HG02763 (cell line): Measurements from ENCODE around the gene FPGS.

Experiments used
- ATAC-seq: cut with Tn5 transposase; IDR thresholded peaks from one replicate; pipeline ENCODE4 v1.9.1; 2021; ENCODE audit warnings: mild to moderate bottlenecking, moderate library complexity; ENCODE audit not compliant: unreplicated experiment

Gene FPGS

GRCh38 chr9:127856094-127856728, 53.5 kb downstream of the FPGS start:
- no peak for ATAC-seq

GRCh38 chr9:127856729-127857116, 54.0 kb downstream of the FPGS start:
- ATAC-seq, result no peak

GRCh38 chr9:127857278-127857677, 54.6 kb downstream of the FPGS start:
- no peak for ATAC-seq

- no peak for ATAC-seq
These were observed 55.4 kb downstream of the FPGS start for GRCh38 chr9:127858041-127858512.

- no peak for ATAC-seq
These were observed 57.6 kb downstream of the FPGS start for GRCh38 chr9:127860260-127860659.

GRCh38 chr9:127860779-127861178, 58.1 kb downstream of the FPGS start:
- ATAC-seq, result no peak

GRCh38 chr9:127862075-127863011, 59.7 kb downstream of the FPGS start:
- ATAC-seq, result no peak

GRCh38 chr9:127863191-127863621, 60.5 kb downstream of the FPGS start:
- ATAC-seq, result no peak
